Hematopoietic multipotent progenitor cell treated with erythropoietin and hydrocortisone succinate and interleukin-3 and kit ligand, for 8 days (in vitro differentiated cells): ENCODE data around the gene CHRNG.
"Not testable (repeated sequence)": the region's sequence is repeated elsewhere in the genome, so short reads cannot be mapped to it uniquely, and the experiment has no call there.

Experiments used
- DNase-seq: peaks from one replicate; pipeline ENCODE4 v3.0.0-alpha.2; 2015

CHRNG gene

DNA sequence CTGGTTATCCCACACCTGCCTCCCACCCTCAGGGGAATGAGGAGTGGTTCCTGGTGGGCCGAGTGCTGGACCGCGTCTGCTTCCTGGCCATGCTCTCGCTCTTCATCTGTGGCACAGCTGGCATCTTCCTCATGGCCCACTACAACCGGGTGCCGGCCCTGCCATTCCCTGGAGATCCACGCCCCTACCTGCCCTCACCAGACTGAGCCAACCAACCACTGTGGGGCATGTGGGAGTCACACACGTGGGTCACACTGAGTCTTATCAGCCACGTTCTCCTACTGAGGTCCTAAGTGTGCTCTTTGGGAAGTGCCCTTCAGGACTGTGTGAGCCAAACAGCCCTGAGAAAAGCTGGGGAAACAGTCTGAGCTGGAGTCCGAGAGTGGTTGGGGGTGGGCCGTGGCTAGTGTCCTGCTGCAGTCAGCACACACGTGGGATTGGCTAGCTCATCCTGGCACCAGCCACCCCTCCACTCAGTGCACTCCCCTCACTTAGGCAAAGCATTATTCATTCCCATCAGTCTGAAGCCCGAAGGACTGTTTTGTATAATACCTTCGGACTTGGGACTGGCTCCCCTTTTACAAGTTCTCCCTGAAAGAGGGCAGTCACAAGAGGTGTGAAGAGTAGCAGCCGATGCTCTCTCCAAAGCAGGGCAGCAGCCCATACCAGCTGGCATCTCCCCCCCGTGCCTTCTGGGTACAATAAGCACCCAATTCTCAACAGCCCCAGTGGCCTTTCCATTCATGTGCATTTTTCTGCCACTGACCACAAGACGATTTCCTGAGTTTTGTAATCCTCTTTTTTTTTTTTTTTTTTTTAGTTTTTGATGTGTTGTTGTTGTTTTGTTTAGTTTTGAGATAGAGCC lies 6.3 kb downstream of the CHRNG start:
- no peak for DNase-seq

- no peak for DNase-seq
Measured at GRCh38 chr2:232547991-232548390, 8.5 kb downstream of the CHRNG start.

DNA sequence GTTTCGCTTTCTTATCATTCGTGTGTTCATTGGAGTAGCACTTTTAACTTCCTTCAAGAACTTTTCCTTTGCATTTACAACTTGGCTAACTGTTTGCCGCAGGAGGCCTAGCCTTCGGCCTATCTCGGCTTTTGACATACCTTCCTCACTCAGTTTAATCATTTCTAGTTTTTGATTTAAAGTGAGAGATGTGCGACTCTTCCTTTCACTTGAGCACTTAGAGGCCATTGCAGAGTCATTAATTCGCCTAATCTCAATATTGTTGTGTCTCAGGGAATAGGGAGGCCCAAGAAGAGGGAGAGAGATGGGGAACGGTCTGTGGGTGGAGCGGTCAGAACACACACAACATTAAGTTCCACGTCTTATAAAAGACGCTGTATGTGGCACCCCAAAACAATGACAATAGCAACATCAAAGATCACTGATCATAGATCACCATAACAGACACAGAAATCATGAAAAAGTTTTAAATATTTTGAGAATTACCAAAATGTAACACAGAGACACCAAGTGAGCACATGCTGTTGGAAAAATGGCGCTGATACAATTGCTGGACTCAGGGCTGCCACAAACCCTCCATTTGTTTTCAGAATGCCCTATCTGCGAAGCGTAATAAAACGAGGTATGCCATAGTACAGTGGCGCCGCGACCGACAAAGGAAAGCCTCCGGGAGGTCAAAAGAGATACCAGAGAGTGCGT lies 10.3 kb downstream of the CHRNG start:
- DNase-seq = peak; percentile 31

- DNase-seq = peak; percentile 92
Measured at GRCh38 chr2:232550354-232551249, 11.1 kb downstream of the CHRNG start, which contains the start of the genes EIF4E2 and TIGD1. Gene EIF4E2 (plus strand): TSS chr2:232550689. CDS start chr2:232550725, 36 bp downstream. Gene TIGD1 (minus strand): TSS chr2:232550557. CDS start chr2:232549882, 675 bp downstream.

DNA sequence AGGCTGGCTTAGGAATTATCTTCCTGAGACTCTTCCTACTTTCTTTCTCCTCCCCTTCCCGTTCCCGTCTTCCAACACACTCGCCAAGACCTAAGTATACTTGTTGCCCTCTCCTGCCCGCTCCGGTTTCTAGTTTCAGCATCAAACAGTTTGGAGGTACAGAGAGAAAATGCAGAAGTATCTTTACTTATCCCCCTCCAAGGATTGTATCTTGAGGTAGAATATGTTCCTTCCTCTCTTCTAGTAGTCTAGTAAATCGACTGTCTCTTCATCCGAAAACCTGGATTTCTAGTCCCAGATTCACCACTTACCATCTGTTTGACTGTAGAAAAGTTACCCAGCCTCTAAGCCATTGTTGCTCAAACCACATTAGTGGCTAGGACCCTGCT lies 11.8 kb downstream of the CHRNG start:
- peak; percentile 30 for DNase-seq

DNA sequence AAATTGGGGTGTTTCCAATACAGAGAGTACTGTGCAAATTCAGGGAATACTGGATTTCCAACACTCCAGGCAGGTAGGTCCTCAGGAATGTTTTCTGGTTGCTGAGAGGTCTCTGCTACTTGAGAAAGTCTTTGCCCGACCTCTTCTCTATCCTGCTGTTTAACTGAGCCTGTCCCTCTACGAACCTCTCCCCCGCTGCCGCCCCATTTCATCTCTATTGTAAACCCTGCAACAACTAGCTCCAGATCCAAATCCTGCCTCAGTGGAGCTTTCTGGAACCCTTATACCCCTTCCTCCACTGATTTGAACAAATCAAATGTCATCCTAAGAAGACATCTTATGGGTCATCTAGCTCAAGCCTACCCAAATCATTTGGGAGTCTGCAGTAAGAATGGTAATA lies 12.3 kb downstream of the CHRNG start:
- DNase-seq = no peak

DNA sequence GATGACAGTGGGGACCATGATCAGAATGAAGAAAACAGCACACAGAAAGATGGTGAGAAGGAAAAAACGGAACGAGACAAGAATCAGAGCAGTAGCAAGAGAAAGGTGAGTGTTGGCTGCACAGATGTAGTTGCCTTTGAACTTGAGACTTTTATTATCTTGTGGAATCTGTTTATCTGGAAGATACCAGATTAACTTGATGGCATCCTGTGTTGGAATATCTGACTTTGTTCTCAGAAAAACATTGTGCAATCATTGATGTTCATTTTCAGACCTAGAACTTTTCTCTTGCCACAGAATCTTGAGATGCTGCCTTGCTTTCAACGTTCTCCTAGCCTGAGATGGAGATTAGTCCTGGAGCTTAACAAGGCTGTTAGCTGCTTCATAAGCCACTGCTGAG lies 16.9 kb downstream of the CHRNG start:
- no peak for DNase-seq

GRCh38 chr2:232562515-232563151 lies 23.1 kb downstream of the CHRNG start:
- DNase-seq = no peak

GRCh38 chr2:232563580-232563979 lies 24.1 kb downstream of the CHRNG start:
- no peak for DNase-seq

DNA sequence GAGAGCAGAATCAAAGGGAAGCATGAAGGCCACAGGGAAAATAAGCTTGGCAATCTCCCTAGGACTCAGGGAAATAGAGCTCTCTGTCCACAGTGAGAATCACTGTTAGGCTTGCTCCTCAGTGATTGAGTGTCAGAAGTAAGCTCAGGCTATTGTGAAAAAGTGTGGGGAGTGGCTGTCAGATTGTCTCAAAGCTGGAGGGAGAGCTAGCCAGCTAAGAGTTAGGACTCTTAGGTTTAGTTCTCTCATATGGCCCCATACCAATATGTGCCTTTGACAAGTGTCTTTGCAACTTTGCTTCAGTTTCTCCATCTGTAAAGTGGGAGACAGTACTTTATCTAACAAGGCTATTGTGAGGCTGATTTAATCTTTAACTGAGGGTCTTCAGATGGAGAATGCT lies 28.2 kb downstream of the CHRNG start:
- peak; percentile 56 for DNase-seq

DNA sequence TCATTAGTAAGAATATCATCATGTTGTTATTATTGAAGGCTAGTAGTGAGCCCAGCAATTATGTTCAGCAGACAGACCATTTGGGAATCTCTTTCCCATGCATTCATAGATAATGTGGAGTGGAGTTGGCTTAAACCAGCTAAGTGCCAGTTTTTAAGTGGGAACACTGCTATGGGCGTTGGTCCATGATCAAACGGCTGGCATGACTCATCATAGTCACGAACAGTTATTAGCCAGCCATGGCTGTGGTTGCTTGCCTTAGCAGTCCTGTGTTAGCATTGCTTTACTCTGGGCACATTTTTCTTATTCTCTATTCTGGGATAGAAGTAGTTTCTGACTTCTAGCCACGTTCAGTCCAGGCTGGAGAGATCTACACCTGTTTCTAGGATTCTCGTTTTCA lies 28.7 kb downstream of the CHRNG start:
- DNase-seq = peak; percentile 89

GRCh38 chr2:232569541-232569940 lies 30.0 kb downstream of the CHRNG start:
- no peak for DNase-seq

DNA sequence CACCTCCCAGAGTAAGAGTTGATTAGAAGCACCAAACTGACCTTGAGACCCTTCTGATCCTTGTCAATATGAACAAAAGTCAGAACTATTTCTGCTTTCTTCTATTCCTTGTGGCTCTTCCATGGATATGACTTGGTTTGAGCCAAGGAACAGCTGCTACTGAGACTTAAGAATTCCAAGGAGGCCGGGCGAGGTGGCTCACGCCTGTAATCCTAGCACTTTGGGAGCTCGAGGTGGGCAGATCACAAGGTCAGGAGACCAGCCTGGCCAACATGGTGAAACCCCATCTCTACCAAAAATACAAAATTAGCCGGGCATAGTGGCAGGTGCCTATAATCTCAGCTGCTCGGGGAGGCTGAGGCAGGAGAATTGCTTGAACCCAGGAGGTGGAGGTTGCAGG lies 31.0 kb downstream of the CHRNG start:
- not testable (repeated sequence) for DNase-seq

DNA sequence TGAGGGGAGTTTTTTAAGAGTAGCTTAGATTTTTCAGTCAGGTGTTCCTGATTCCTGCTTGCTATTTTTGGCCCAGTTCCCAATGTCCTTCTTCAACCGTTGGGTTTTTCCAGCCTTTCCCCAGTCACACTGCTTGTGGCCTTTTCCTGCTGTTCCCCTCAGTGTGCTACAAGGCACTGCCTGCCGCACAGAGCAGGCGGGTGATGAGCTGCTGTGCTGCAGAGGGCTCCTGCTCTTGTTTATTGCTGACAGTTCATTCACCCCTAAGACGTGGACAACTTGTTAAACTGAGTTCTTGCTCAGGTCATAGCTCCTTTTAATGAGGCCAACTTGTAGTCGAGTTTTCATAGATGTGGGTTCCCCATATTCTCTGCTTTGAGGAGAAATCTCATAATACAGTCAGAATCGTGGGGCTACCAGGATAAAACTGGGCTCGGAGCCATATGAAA lies 31.6 kb downstream of the CHRNG start:
- DNase-seq = no peak

- DNase-seq = no peak
Measured at GRCh38 chr2:232573042-232573441, 33.5 kb downstream of the CHRNG start.

DNA sequence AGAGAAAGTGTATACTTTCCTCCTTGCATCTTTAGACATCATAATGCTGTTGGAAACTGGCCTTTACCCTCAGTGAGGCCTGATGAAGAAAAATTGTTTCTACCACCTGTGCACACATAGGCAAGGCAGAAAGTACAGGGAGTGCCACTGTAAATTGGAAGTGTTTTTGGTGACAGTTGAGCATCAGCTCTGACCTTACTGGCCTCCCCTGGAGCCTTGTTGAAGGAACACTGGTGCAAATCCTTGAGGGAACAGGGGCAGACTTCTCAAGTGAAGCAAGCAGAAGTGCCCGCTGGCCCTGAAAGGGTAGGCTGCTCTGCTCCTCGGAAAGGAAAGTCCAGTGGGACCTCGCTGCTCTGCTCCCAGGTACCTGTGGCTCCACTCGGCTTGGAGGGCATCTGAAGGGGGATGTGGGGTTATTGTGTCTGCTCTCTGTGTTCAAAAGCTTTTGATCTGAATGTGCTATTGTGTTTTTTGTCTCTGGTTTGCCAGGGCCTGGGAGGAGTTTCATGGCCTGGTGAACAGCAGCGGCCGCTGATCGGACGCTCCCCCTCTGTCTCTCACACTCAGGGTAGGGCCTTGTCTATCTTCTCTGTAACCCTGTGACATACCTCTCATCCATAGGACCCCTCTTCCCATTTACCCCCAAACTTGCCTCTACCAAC lies 34.4 kb downstream of the CHRNG start:
- no peak for DNase-seq

GRCh38 chr2:232574674-232575403 lies 35.3 kb downstream of the CHRNG start:
- DNase-seq = no peak

- DNase-seq = no peak
Measured at GRCh38 chr2:232575404-232575746, 35.9 kb downstream of the CHRNG start.

DNA sequence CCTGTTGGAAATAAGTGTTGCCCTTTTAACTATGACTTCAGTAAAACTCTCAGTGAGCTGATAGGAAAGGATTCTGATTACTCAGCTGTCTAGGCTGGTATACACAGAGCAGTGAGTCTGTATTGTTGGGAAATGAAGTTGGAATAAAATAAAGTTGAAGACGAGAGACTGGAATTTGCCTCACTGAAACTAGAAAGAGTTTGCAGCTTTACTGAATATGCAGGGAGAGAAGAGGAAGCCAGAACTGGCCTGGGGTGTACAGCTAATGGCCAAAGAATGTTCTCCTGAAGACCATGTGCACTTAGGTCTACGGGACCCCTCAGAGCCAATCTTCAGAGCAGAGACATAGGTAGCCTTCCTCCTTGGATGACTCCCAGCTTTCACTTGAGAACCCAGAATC lies 37.5 kb downstream of the CHRNG start:
- DNase-seq = no peak

- no peak for DNase-seq
Measured at GRCh38 chr2:232577841-232578240, 38.3 kb downstream of the CHRNG start.

DNA sequence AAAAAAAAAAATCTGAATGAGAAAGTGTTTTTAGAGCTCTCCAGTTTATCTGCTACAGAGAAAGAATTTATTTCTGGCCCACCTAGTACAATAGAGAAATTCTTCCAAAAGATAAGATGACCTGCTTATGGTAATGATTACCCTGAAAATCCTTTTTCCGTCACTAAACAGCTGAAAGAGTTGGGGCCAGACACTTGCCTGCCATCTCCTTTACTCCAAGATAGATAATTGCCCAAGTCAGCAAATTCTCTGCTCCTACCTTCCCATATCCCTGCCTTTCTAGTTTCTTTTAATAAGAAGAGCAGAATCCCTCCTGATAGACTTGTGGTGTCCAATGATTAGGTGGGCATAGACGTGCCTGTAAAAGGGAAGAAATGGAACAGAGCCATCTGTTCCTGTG lies 39.1 kb downstream of the CHRNG start:
- DNase-seq = no peak
